Tibial nerve (tissue), 4 donors: ENCODE measurements around the gene PHACTR1.

Experiments used
- EP300 ChIP-seq, 2 donors: sonication (generic); formaldehyde crosslinking; IDR thresholded peaks; one replicate each; pipeline ENCODE4 v1.6.1; 2017; ENCODE audit warnings: antibody characterized with exemption in 2 of 2, mild to moderate bottlenecking in 1 of 2
- POLR2A ChIP-seq, 2 donors: fragments of 450-650 bp; IDR thresholded peaks; one replicate each; pipeline ENCODE4 v1.6.1; 2017; ENCODE audit warnings: antibody characterized with exemption in 2 of 2, mild to moderate bottlenecking in 2 of 2, moderate library complexity in 2 of 2
- TF ChIP-seq, protein P1 (sequence below), 5 experiments: fragments of 200-600 bp in 3 of 5; fragments of 450-650 bp in 2 of 5; sonication (generic) in 3 of 5; IDR thresholded peaks; one replicate each; pipeline ENCODE4 v1.5.1; 2016 to 2019; ENCODE audit warnings: antibody characterized with exemption in 5 of 5, mild to moderate bottlenecking in 3 of 5, moderate library complexity in 2 of 5

DNA sequence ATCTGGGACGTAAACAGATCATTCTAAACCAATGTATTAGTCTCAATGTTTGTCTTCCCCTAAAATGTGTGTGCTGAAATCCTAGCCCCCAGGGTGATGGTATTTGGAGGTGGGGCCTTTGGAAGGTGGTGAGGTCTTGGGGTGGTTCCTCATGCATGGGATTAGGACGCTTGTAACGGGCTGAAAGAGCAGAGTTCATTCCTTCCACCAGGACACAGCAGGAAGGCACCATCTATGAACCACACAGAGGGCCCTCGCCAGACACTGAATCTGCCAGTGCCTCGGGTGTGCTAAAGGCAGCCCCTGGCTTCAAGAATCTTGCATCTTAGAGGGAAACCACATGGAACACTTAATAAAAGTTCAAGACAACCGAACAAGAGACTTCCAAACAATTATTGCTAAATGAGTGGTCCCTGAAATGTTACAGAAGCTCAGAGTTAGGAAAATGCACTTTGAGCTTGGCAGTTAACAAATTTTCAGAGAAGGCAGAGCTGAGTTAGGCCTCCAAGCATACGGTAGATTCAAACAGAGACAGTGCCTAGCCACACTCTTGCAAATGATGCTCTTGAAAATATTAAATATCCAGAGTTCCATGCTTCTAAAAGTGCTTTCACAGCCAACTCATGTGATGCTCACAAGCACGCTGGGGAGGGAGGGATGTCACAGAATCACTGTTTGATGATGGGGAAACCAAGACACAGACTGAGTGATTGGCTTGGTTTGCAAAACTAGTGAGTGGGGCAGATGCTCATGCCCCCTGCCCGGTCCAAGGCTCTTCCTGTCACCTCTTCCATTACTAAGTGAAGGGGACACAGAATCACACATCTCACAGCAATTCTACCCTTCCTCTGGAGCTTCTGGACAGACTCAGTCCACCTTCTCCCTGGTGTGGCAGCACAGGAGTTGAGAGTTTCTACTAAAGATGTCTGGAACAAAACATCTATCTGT lies 584.4 kb downstream of the PHACTR1 start:
- TF ChIP-seq EP300 (IDR thresholded peaks at IDR 0.05) (no peak), POLR2A (IDR thresholded peaks at IDR 0.05) (no peak)
- TF ChIP-seq, protein P1, sequence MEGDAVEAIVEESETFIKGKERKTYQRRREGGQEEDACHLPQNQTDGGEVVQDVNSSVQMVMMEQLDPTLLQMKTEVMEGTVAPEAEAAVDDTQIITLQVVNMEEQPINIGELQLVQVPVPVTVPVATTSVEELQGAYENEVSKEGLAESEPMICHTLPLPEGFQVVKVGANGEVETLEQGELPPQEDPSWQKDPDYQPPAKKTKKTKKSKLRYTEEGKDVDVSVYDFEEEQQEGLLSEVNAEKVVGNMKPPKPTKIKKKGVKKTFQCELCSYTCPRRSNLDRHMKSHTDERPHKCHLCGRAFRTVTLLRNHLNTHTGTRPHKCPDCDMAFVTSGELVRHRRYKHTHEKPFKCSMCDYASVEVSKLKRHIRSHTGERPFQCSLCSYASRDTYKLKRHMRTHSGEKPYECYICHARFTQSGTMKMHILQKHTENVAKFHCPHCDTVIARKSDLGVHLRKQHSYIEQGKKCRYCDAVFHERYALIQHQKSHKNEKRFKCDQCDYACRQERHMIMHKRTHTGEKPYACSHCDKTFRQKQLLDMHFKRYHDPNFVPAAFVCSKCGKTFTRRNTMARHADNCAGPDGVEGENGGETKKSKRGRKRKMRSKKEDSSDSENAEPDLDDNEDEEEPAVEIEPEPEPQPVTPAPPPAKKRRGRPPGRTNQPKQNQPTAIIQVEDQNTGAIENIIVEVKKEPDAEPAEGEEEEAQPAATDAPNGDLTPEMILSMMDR (IDR thresholded peaks at IDR 0.05): no peak
